A673 (cell line): Measurements from ENCODE around the gene LKAAEAR1.

Experiments used
- EZH2 ChIP-seq: fragments of 200-600 bp; sonication (generic); IDR thresholded peaks from 2 replicates; pipeline ENCODE4 v1.6.1; 2017; ENCODE audit warnings: borderline replicate concordance, low read depth, mild to moderate bottlenecking, mixed read lengths, antibody characterized with exemption, low read length; ENCODE audit not compliant: poor library complexity, severe bottlenecking
- TF ChIP-seq, protein P1 (sequence below): fragments of 300-800, 200-600 bp; sonication (generic); conservative IDR thresholded peaks from 2 replicates; pipeline ENCODE4 v1.5.1; 2017; ENCODE audit warnings: low read depth, mild to moderate bottlenecking, antibody characterized with exemption, low read length, moderate library complexity, mixed read lengths

DNA sequence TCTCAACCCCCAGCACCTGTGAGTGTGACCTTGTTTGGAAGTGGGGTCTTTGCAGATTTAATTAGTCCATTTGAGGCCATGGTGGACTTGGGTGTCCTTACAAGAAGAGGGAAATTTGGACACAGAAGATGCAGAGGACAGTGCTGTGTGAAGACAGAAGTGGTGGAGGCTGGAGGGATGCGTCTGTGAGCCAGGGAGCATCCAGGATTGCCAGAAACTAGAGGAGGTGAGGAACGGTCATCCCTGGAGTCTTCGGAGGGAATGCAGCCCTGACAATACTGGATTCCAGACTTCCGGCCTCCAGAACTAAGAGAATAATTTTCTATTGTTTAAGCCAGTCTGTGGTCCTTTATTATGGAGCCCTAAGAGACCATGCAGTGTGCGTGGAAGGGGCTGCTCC, 46.1 kb upstream of the LKAAEAR1 start:
- TF ChIP-seq, protein P1, sequence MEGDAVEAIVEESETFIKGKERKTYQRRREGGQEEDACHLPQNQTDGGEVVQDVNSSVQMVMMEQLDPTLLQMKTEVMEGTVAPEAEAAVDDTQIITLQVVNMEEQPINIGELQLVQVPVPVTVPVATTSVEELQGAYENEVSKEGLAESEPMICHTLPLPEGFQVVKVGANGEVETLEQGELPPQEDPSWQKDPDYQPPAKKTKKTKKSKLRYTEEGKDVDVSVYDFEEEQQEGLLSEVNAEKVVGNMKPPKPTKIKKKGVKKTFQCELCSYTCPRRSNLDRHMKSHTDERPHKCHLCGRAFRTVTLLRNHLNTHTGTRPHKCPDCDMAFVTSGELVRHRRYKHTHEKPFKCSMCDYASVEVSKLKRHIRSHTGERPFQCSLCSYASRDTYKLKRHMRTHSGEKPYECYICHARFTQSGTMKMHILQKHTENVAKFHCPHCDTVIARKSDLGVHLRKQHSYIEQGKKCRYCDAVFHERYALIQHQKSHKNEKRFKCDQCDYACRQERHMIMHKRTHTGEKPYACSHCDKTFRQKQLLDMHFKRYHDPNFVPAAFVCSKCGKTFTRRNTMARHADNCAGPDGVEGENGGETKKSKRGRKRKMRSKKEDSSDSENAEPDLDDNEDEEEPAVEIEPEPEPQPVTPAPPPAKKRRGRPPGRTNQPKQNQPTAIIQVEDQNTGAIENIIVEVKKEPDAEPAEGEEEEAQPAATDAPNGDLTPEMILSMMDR = no peak
- no peak for TF ChIP-seq EZH2
